ENCODE data around the gene MAPK10. TPM values are rescaled to one million over a fixed set of nuclear protein-coding genes. Genes with fewer than 3 reads are reported as not detected.

The MAPK10 gene
- total and polyA plus RNA-seq, 10 of the 15 experiments (the other 5 are each of a cell fraction or from before 2014, with no cell fraction given): 1.1 to 4.2 (median 2.4) TPM

DNA sequence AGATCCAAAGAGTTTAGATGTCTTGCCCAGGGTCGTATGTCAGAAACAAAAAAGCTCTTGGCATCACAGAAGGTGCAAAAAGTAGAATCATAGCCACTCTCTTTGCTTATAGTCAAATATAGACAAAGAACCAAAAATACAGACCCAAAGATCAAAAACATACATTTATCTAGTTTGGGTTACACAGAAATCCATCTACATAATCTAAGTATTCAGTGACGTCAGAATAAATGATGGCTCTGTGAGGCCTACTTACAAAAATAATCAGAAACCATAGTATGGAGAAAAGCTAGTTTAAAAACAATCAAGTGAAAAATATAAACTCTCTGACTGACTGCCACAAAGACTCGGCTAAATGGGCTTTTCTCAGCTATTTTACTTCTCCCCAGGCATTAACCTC, 126.8 kb downstream of the MAPK10 start:
- TF ChIP-seq PBX3 (IDR thresholded peaks at IDR 0.05; ENCODE audit: insufficient replicate concordance, low read depth, low read length) (no peak), MXI1 (IDR thresholded peaks at IDR 0.05; ENCODE audit: low read depth, low read length) (no peak), IKZF2 (IDR thresholded peaks at IDR 0.05) (no peak), ASH2L (IDR thresholded peaks at IDR 0.05; ENCODE audit: borderline replicate concordance, low read depth) (no peak), MLLT1 (IDR thresholded peaks at IDR 0.05) (no peak), FOXK2 (IDR thresholded peaks at IDR 0.05) (no peak), ZNF384 (IDR thresholded peaks at IDR 0.05; ENCODE audit: borderline replicate concordance, low read depth, low read length) (no peak), CREM (IDR thresholded peaks at IDR 0.05; ENCODE audit: low read depth) (no peak), FOS (IDR thresholded peaks at IDR 0.05; ENCODE audit: borderline replicate concordance, extremely low read depth, insufficient read length) (no peak), NFYB (IDR thresholded peaks at IDR 0.05; ENCODE audit: insufficient read depth, low read depth, low read length) (no peak), JUNB (IDR thresholded peaks at IDR 0.05) (no peak), SUPT20H (IDR thresholded peaks at IDR 0.05; ENCODE audit: borderline replicate concordance, control insufficient read depth, low read depth, low read length) (no peak), RELB (IDR thresholded peaks at IDR 0.05; ENCODE audit: low read depth) (no peak), KLF5 (IDR thresholded peaks at IDR 0.05; ENCODE audit: partially characterized antibody) (no peak)
- TF ChIP-seq, protein P1, sequence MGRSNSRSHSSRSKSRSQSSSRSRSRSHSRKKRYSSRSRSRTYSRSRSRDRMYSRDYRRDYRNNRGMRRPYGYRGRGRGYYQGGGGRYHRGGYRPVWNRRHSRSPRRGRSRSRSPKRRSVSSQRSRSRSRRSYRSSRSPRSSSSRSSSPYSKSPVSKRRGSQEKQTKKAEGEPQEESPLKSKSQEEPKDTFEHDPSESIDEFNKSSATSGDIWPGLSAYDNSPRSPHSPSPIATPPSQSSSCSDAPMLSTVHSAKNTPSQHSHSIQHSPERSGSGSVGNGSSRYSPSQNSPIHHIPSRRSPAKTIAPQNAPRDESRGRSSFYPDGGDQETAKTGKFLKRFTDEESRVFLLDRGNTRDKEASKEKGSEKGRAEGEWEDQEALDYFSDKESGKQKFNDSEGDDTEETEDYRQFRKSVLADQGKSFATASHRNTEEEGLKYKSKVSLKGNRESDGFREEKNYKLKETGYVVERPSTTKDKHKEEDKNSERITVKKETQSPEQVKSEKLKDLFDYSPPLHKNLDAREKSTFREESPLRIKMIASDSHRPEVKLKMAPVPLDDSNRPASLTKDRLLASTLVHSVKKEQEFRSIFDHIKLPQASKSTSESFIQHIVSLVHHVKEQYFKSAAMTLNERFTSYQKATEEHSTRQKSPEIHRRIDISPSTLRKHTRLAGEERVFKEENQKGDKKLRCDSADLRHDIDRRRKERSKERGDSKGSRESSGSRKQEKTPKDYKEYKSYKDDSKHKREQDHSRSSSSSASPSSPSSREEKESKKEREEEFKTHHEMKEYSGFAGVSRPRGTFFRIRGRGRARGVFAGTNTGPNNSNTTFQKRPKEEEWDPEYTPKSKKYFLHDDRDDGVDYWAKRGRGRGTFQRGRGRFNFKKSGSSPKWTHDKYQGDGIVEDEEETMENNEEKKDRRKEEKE (IDR thresholded peaks at IDR 0.05): no peak
- no peak overlapping the region for H3K27ac ChIP-seq (ENCODE audit: control insufficient read depth, insufficient read depth)
- FAIRE-seq (no peak), ATAC-seq (no peak), DNase-seq (ENCODE audit: low read depth, low spot score) (no peak)
- no peak overlapping the region for H3K4me3 ChIP-seq
- ChIA-PET CTCF (interaction anchor here (0.6 kb wide), 1 partner anchor 1483 kb away, joined by 3 read pairs; no protein-coding TSS in a partner anchor), POLR2A (no interaction called here), RAD21 (ENCODE audit: unreplicated experiment) (no interaction called here), SMC1A (ENCODE audit: uncharacterized antibody, unreplicated experiment) (no interaction called here)
- H3K9me3 ChIP-seq (replicated peaks; ENCODE audit: control insufficient read depth, insufficient read depth, low read length): no peaks in the 10 kb centered on the region
- no peaks in the 10 kb centered on the region for H4K20me1 ChIP-seq (ENCODE audit: control insufficient read depth, insufficient read depth)
- H3K27me3 ChIP-seq (replicated peaks in 1 of 2; ENCODE audit: control insufficient read depth in 2 of 2, insufficient read depth in 2 of 2, low read length in 1 of 2): no peaks in the 10 kb centered on the region
- no peak overlapping the region for H3K9ac ChIP-seq (ENCODE audit: control insufficient read depth, insufficient read depth, low read length)
- H3K4me1 ChIP-seq (ENCODE audit: control insufficient read depth, insufficient read depth, low read length): no peaks in the 10 kb centered on the region
- WGBS (ENCODE audit: insufficient coverage, insufficient replicate concordance, low lambda C conversion rate, missing lambda C conversion rate): 28% methylated on average over 3 of the region's 3 CpGs
- no peak overlapping the region for H2AFZ ChIP-seq (ENCODE audit: control insufficient read depth, low read depth, low read length)
- no peaks in the 10 kb centered on the region for H3K36me3 ChIP-seq (ENCODE audit: control insufficient read depth in 2 of 2, insufficient read depth in 2 of 2, low read length in 1 of 2)
- no peak overlapping the region for H3K4me2 ChIP-seq (ENCODE audit: control insufficient read depth, insufficient read depth)
- no TSS peak for BruUV-seq (replicated peaks)
- intact Hi-C loops (cut with micrococcal nuclease; ENCODE audit: unreplicated experiment): no loop called here
- no peaks in the 10 kb centered on the region for H3K79me2 ChIP-seq (ENCODE audit: control insufficient read depth, insufficient read depth, low read length)
- in situ Hi-C loops (cut with MboI): no loop called here

Measured in GM12878 (cell line).